ENCODE measurements around the gene ESR1.

The ESR1 gene

DNA sequence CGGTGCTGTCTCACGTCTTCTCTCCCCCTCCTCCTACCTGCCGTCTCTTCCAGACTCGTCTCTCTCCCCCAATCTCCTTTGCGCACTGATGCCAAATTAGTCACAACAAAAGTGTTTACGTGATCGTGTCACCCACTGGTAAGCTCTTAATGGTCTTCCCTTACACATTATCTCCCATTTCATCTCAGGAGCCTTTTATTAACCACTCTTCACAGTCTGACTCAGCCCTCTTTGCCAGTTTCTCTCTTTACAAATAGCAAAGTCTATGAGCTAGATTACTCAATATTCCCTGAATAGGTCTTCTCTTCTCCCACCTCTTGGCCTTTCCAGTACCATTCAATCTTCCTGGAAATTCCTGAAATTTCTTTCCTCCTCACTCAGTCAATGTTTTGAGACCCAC lies 247.0 kb downstream of the ESR1 start:
- Histone ChIP-seq H3K9ac (no peak overlapping the region), H3K4me3 (ENCODE audit: low read depth, low read length) (no peak overlapping the region), H3K36me3 (ENCODE audit: control insufficient read depth, insufficient read depth, low read length) (no peaks in the 10 kb centered on the region), H3K4me1 (no peaks in the 10 kb centered on the region), H3K27me3 (ENCODE audit: control insufficient read depth, insufficient read depth, low read length) (no peaks in the 10 kb centered on the region), H3K9me3 (ENCODE audit: control insufficient read depth, low read length) (no peaks in the 10 kb centered on the region), H3K27ac (no peak overlapping the region), H2AFZ (no peak overlapping the region), H3K79me2 (no peaks in the 10 kb centered on the region), H3K4me2 (ENCODE audit: low read length) (no peak overlapping the region)
- TF ChIP-seq, protein P1, sequence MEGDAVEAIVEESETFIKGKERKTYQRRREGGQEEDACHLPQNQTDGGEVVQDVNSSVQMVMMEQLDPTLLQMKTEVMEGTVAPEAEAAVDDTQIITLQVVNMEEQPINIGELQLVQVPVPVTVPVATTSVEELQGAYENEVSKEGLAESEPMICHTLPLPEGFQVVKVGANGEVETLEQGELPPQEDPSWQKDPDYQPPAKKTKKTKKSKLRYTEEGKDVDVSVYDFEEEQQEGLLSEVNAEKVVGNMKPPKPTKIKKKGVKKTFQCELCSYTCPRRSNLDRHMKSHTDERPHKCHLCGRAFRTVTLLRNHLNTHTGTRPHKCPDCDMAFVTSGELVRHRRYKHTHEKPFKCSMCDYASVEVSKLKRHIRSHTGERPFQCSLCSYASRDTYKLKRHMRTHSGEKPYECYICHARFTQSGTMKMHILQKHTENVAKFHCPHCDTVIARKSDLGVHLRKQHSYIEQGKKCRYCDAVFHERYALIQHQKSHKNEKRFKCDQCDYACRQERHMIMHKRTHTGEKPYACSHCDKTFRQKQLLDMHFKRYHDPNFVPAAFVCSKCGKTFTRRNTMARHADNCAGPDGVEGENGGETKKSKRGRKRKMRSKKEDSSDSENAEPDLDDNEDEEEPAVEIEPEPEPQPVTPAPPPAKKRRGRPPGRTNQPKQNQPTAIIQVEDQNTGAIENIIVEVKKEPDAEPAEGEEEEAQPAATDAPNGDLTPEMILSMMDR (IDR thresholded peaks at IDR 0.05): no peak

DNA sequence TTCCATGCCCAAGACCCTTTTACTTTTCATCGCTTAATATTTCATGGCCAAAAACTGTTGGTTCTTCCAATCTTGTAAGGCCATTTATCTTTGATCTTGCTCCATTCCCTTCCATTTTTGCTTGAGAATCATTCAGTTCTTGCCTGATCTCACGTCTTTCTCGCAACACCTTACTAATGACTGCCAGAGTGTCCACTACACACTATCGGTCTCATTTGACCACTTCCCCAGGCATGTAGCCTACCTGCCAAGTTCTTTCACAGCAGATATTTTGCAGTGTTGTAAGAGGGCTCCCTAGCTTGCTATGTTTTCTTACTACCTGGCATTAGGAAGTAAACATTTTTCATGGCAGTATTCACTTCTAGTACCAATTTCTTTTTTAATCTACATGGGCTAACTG lies 248.0 kb downstream of the ESR1 start:
- Histone ChIP-seq H3K9me3 (ENCODE audit: control insufficient read depth, low read length) (no peaks in the 10 kb centered on the region), H3K36me3 (ENCODE audit: control insufficient read depth, insufficient read depth, low read length) (no peaks in the 10 kb centered on the region), H3K9ac (no peak overlapping the region), H2AFZ (no peak overlapping the region), H3K27ac (no peak overlapping the region), H3K4me3 (ENCODE audit: low read depth, low read length) (no peak overlapping the region), H3K79me2 (no peaks in the 10 kb centered on the region), H3K4me2 (ENCODE audit: low read length) (no peak overlapping the region), H3K27me3 (ENCODE audit: control insufficient read depth, insufficient read depth, low read length) (no peaks in the 10 kb centered on the region), H3K4me1 (no peaks in the 10 kb centered on the region)
- TF ChIP-seq, protein P1 (IDR thresholded peaks at IDR 0.05): no peak

DNA sequence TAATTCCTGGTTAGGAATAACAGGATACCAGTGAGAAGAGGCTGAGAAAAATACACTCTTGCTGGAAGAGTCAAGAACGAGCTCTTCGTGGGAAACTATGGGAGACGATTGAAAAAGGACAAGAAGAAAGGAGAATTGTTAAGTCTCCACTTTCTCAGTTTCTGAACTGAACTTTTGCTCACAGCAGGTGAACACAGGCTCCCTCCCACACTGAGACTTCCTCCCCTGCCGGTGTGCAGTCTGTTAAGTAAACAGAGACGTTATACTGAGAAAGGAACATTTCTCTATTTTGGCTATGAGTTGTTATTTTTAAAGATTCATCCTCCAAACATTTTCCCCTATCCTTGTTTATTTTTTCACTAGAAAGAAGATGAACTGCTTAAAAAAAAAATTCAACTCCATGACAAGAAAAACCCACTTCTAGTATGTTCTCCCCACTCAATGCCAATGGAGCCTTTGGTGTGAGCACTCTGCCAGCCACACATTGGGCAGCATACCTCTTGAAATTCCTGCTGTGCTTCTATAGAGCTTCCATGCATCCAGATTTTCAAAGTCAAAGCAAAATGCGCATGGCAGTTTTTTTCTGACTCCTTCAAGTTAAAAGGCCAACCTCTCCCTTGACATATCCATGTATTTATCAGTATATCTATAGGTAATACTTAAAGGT lies 250.5 kb downstream of the ESR1 start:
- Histone ChIP-seq H3K27me3 (ENCODE audit: control insufficient read depth, insufficient read depth, low read length) (no peaks in the 10 kb centered on the region), H3K4me1 (no peaks in the 10 kb centered on the region), H3K36me3 (ENCODE audit: control insufficient read depth, insufficient read depth, low read length) (no peaks in the 10 kb centered on the region), H3K4me3 (ENCODE audit: low read depth, low read length) (no peak overlapping the region), H2AFZ (no peak overlapping the region), H3K27ac (no peak overlapping the region), H3K4me2 (ENCODE audit: low read length) (no peak overlapping the region), H3K9me3 (ENCODE audit: control insufficient read depth, low read length) (no peaks in the 10 kb centered on the region), H3K79me2 (no peaks in the 10 kb centered on the region), H3K9ac (no peak overlapping the region)
- TF ChIP-seq, protein P1 (IDR thresholded peaks at IDR 0.05): no peak

DNA sequence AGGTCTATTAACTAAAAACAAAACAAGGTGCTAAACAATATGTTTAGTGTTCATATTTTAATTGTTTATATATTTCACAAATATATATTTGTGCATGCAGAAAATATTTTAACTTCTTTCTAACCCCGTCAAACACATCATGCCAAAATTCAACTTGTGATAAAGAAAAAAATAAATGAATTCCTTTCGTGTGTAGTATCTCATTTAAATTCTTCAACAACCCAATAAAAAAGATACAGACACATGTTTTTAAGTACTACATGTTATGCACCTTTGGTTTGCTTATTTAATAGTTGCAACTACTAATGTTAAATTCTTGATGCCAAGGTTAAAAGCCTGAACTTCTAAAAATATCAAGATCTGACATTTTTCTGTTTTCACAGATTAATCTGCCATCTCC lies 252.4 kb downstream of the ESR1 start:
- Histone ChIP-seq H3K9me3 (ENCODE audit: control insufficient read depth, low read length) (no peaks in the 10 kb centered on the region), H3K9ac (no peak overlapping the region), H3K27ac (no peak overlapping the region), H3K36me3 (ENCODE audit: control insufficient read depth, insufficient read depth, low read length) (no peaks in the 10 kb centered on the region), H2AFZ (no peak overlapping the region), H3K79me2 (no peaks in the 10 kb centered on the region), H3K4me1 (no peaks in the 10 kb centered on the region), H3K27me3 (ENCODE audit: control insufficient read depth, insufficient read depth, low read length) (no peaks in the 10 kb centered on the region), H3K4me2 (ENCODE audit: low read length) (no peak overlapping the region), H3K4me3 (ENCODE audit: low read depth, low read length) (no peak overlapping the region)
- TF ChIP-seq, protein P1 (IDR thresholded peaks at IDR 0.05): no peak

DNA sequence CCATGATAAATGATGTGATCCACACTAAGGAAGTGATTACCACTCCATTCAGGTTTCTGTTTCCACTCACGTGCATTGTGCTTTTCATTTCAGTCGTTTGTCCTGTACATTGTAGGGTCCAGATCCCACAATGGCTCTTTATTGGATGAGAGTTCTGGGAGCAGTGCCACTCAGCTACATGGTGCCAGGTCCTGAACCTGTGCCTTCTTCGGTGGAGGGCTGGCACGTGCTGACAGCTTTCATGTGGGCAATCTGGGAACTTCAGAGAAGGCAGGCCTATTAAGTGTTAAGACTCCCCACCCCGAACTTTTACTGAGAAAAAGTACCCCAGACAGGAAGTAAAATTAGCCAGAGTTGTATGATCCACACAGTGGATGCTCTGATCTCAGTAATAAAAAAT lies 255.0 kb downstream of the ESR1 start:
- no peaks in the 10 kb centered on the region for H3K27me3 ChIP-seq (ENCODE audit: control insufficient read depth, insufficient read depth, low read length)
- no peak overlapping the region for H3K4me3 ChIP-seq (ENCODE audit: low read depth, low read length)
- H3K9ac ChIP-seq: no peak overlapping the region
- no peaks in the 10 kb centered on the region for H3K9me3 ChIP-seq (ENCODE audit: control insufficient read depth, low read length)
- no peak overlapping the region for H3K4me2 ChIP-seq (ENCODE audit: low read length)
- H3K79me2 ChIP-seq: no peaks in the 10 kb centered on the region
- TF ChIP-seq, protein P1 (IDR thresholded peaks at IDR 0.05): no peak
- H3K27ac ChIP-seq: no peak overlapping the region
- H3K4me1 ChIP-seq: no peaks in the 10 kb centered on the region
- H3K36me3 ChIP-seq (ENCODE audit: control insufficient read depth, insufficient read depth, low read length): no peaks in the 10 kb centered on the region
- H2AFZ ChIP-seq: no peak overlapping the region
